DND-41 (cell line): ENCODE results near the gene OBP2B.
"Not testable (repeated sequence)": the region's sequence is repeated elsewhere in the genome, so short reads cannot be mapped to it uniquely, and the experiment has no call there.

Experiments used
- ATAC-seq: fragments of 200-7000 bp; cut with Tn5 transposase; 3 replicates; pipeline ENCODE4 v1.9.1; 2021; ENCODE audit warnings: low read depth; ENCODE audit not compliant: insufficient read depth
- DNase-seq: peaks from one replicate; pipeline ENCODE4 v3.0.0-alpha.2; 2020
- H2AFZ ChIP-seq: 2 replicates; pipeline ENCODE4 v1.6.0; 2012; ENCODE audit warnings: low read depth, low read length
- H3K27ac ChIP-seq: 2 replicates; pipeline ENCODE4 v1.5.1; 2012; ENCODE audit warnings: low read length, inconsistent platforms
- H3K27me3 ChIP-seq: fragments of 200-600 bp; sonication (generic); 2 replicates; pipeline ENCODE4 v1.6.0; 2012; ENCODE audit warnings: low read length, mild to moderate bottlenecking, inconsistent platforms; ENCODE audit not compliant: insufficient read depth, poor library complexity
- H3K36me3 ChIP-seq: 2 replicates; pipeline ENCODE4 v1.5.1; 2012; ENCODE audit warnings: low read length, inconsistent platforms; ENCODE audit not compliant: insufficient read depth
- H3K4me1 ChIP-seq: 2 replicates; pipeline ENCODE4 v1.5.1; 2012; ENCODE audit warnings: mild to moderate bottlenecking, low read length; ENCODE audit not compliant: insufficient read depth
- H3K4me2 ChIP-seq: 2 replicates; pipeline ENCODE4 v1.6.0; 2012; ENCODE audit warnings: mild to moderate bottlenecking, moderate library complexity, low read length, inconsistent platforms; ENCODE audit not compliant: insufficient read depth
- H3K4me3 ChIP-seq, 2 experiments: fragments of 200-600 bp in 1 of 2; shearing (Covaris generic) in 1 of 2; 2 replicates each; pipeline ENCODE4 v1.5.1; 2012 to 2016; ENCODE audit warnings: inconsistent platforms in 2 of 2, low read length in 2 of 2, mild to moderate bottlenecking in 2 of 2, low read depth in 1 of 2, moderate library complexity in 1 of 2
- H3K79me2 ChIP-seq: 2 replicates; pipeline ENCODE4 v1.6.0; 2012; ENCODE audit warnings: low read length, inconsistent platforms; ENCODE audit not compliant: insufficient read depth
- H3K9ac ChIP-seq: 2 replicates; pipeline ENCODE4 v1.6.0; 2012; ENCODE audit warnings: low read depth, mild to moderate bottlenecking, inconsistent platforms, low read length, moderate library complexity
- H3K9me3 ChIP-seq: 2 replicates; pipeline ENCODE4 v1.5.1; 2012; ENCODE audit warnings: low read length, moderate library complexity, mild to moderate bottlenecking, inconsistent platforms; ENCODE audit not compliant: insufficient read depth, severe bottlenecking
- H4K20me1 ChIP-seq: 2 replicates; pipeline ENCODE4 v1.6.0; 2012; ENCODE audit warnings: low read length; ENCODE audit not compliant: insufficient read depth
- EZH2 ChIP-seq: IDR thresholded peaks from 3 replicates; pipeline ENCODE4 v1.6.1; 2012; ENCODE audit warnings: borderline replicate concordance, low read depth, mild to moderate bottlenecking, moderate library complexity, low read length, inconsistent platforms; ENCODE audit not compliant: severe bottlenecking
- TF ChIP-seq, protein P1 (sequence below): IDR thresholded peaks from 2 replicates; pipeline ENCODE4 v1.5.1; 2012; ENCODE audit warnings: borderline replicate concordance, low read length, moderate library complexity, mild to moderate bottlenecking; ENCODE audit not compliant: poor library complexity, severe bottlenecking; ENCODE audit errors: extremely low read depth

Gene OBP2B

DNA sequence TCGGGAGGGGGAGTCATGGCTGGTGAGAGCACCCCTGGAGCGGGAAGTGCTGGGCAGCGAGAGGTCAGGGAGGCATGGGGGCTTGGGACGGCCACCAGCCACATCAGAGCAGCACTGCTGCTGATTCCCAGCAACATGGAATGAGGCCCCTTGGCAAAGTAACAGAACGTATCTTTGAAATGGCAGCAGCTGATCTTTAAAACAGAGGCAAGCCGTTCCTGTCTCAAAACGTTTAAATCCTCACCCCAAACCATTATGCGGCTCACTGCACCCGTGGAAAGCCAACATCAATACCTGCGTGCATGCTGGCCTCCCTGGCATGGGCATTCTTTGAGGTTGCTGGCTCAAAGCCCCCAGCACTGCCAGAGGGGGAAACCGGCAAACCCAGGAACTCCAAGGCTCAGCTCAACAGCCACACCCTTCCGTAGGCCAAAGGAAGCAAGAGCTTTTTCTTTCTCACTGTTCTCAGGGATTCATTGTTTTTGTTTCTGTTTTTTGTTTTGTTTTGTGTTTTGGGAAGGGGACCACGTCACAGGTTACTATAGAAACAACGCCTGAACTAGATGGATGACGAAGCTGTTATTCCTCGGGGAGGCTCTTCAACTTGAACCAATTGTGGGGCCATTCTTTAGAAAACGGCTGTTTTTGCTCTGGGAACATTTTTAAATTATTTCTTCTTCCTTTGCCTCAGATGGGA lies 28.1 kb upstream of the OBP2B start:
- Histone ChIP-seq H3K27ac (no peak overlapping the region), H4K20me1 (no peaks in the 10 kb centered on the region), H3K27me3 (no peaks in the 10 kb centered on the region), H3K9me3 (no peaks in the 10 kb centered on the region), H3K79me2 (no peaks in the 10 kb centered on the region), H3K9ac (no peak overlapping the region), H3K4me2 (no peak overlapping the region), H2AFZ (no peak overlapping the region), H3K36me3 (no peaks in the 10 kb centered on the region), H3K4me1 (no peaks in the 10 kb centered on the region), H3K4me3 (no peak overlapping the region)
- no peak for DNase-seq
- ATAC-seq = no peak
- TF ChIP-seq EZH2 = no peak
- TF ChIP-seq, protein P1, sequence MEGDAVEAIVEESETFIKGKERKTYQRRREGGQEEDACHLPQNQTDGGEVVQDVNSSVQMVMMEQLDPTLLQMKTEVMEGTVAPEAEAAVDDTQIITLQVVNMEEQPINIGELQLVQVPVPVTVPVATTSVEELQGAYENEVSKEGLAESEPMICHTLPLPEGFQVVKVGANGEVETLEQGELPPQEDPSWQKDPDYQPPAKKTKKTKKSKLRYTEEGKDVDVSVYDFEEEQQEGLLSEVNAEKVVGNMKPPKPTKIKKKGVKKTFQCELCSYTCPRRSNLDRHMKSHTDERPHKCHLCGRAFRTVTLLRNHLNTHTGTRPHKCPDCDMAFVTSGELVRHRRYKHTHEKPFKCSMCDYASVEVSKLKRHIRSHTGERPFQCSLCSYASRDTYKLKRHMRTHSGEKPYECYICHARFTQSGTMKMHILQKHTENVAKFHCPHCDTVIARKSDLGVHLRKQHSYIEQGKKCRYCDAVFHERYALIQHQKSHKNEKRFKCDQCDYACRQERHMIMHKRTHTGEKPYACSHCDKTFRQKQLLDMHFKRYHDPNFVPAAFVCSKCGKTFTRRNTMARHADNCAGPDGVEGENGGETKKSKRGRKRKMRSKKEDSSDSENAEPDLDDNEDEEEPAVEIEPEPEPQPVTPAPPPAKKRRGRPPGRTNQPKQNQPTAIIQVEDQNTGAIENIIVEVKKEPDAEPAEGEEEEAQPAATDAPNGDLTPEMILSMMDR = no peak

DNA sequence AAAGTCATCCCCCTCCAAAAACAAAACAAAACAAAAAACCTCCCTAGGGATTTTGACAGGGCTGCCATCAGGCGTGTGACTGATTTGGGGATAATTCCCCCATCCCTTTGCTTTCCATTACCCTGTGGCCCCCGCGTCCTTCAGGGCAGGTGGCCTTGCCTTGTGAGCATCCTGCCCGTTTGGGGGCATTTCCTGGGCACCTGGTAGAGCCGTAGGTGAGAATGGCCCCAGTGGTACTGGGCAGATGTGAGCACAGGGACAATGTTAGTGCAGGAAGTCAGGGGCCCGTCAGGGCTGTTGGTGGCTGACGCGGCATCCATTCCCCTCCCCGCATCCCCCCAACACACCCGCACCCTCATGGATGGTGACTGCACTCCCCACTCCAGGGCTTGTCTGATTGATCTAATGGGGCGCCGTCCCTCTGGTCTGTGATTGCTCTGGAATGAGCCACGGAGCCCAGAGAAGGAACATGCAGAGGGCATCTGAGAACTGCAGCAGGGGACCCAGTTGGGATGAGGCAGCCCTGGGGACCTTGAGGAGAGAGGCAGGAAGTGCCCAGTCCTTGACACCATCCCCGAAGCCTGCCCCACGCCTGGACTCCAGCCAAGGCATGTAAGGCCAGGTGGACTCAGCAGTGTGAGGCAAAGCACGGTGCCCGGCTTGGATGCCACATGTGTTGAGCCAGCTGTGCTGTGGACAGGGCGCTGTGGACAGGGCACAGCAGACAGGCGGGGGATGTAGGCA lies 27.4 kb upstream of the OBP2B start:
- H3K27me3 ChIP-seq, H3K79me2 ChIP-seq, H3K9me3 ChIP-seq, H4K20me1 ChIP-seq, H3K9ac ChIP-seq, H3K27ac ChIP-seq, DNase-seq, H3K4me2 ChIP-seq, H2AFZ ChIP-seq, ATAC-seq, H3K4me1 ChIP-seq, H3K4me3 ChIP-seq, H3K36me3 ChIP-seq: not testable (repeated sequence)

DNA sequence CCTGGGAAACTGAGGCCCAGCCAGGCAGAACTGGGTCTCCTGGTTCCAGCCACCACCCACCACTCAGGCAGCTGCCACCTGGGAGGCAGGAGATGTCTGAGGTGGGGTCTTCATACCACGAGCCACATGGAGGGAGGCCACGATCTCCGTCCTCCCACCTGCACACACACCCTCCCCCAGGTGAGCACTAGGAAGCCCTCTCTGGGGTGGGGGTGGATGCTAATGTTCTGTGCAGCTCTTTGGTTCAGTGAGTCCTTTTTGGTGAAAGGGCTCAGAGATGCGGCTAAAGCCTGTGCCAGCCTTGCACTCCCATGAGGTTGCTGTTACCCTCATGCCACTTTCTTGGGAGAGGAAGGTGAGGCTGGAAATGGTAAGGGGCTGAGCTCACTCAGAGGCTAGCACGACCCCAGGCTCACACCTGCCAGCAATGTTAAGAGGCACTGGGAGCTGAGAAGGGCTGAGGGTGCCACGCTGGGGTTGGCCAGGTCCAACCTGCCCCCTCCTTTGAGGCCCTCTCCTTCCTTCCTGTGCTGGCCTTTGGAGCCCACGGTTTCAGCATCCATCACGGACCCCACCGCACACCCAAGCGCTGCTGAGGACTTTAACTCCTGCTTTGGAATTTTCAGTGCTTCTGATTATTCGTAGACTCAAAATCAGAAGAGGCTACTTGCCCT lies 26.6 kb upstream of the OBP2B start:
- Histone ChIP-seq H3K36me3 (no peaks in the 10 kb centered on the region), H3K9ac (no peak overlapping the region), H3K4me3 (no peak overlapping the region), H3K9me3 (no peaks in the 10 kb centered on the region), H3K79me2 (no peaks in the 10 kb centered on the region), H4K20me1 (no peaks in the 10 kb centered on the region), H3K4me2 (no peak overlapping the region), H3K27ac (no peak overlapping the region), H3K27me3 (no peaks in the 10 kb centered on the region), H3K4me1 (no peaks in the 10 kb centered on the region), H2AFZ (no peak overlapping the region)
- TF ChIP-seq EZH2 = no peak
- TF ChIP-seq, protein P1 = no peak
- DNase-seq (no peak), ATAC-seq (no peak)
